Globus pallidus (tissue), 1 donor: ENCODE measurements around the gene CEP170B.
"Not testable (repeated sequence)": the region's sequence is repeated elsewhere in the genome, so short reads cannot be mapped to it uniquely, and the experiment has no call there.

ENCODE experiments used
- DNase-seq: peaks from one replicate; pipeline ENCODE4 v3.0.0-alpha.2; 2015; ENCODE audit warnings: low spot score

Gene CEP170B

DNA sequence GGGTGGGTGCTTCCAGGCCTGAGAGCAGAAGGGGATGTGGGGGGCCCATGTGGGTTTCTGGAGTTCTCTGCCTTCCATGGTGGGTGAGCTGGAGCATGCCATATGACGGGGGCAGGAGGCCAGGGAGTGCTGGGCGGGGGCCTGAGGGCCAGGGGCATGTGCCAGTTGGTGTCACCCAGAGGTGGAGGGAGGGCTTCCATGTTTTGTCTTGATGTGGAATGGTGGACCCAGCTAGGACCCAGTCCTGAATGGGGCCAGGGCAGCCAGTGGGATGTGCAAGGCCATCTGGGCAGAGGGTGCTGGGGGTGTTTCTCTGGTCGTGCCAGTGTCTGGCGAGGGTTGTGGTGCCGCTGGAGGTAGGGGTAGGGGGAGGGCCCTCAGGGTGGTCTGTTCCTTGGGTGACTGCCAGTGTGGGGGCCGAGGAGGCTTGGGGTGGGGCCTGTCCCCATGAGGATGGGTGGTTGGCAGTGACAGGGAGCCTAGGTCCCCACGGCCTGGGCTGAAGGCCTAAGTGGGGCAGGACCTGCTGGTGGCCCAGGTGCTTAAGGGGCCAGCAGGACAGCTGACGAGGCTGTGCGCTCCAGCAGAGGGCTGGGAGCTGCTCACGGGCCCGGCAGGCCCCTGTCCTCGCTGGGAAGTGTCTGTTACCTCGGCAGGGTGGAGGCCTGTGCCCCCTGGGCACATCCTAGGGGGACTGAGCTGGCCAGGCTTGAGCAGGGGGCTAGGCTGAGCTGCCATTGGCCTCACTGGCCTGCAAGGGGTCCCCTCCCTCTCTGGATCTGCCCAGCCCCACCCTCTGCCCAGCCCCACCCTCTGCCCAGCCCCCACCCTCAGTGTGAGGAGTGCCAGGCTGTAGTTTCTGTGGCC lies 26.8 kb downstream of the CEP170B start:
- no peak for DNase-seq

DNA sequence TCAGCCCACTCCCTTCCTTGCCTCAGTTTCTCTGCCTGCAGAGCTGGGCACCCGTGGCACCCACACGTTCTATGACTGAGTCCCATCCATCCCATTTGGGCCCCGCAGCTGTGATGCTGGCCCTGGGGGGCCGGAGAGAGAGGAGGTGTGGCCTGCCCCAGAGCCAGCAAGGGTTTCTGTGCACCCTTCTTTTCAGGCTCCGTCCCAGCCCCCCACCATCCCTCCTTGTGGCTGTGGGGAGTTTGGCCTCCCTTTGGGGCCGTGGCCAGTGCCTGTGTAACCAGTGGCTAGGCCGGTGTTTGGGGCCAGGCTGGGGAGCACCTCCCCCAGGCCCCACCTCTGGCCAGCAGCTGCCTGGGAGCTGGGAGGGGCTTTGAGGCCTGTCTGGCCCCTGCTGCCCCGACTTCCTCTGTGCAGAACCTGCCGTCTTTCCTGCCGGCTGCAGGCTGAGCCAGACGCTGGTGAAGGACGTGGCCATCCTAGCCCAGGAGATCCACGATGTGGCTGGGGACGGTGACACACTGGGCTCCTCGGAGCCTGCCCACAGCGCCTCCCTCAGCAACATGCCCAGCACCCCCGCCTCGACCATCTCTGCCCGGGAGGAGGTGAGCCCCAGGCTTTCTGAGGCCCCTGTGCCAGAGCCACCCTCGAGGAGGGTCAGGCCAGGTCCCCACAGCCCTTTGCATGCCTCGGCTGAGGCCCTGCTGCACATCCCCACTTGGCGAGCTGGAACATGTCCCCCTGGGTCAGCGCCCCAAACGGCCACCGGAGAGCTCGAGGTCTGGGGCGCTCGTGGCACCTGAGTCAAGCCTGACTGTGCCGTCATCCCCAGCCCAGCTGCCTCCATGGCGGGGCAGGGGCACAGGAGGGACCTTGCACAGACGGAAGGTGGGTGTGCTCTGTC lies 27.7 kb downstream of the CEP170B start:
- DNase-seq = no peak

DNA sequence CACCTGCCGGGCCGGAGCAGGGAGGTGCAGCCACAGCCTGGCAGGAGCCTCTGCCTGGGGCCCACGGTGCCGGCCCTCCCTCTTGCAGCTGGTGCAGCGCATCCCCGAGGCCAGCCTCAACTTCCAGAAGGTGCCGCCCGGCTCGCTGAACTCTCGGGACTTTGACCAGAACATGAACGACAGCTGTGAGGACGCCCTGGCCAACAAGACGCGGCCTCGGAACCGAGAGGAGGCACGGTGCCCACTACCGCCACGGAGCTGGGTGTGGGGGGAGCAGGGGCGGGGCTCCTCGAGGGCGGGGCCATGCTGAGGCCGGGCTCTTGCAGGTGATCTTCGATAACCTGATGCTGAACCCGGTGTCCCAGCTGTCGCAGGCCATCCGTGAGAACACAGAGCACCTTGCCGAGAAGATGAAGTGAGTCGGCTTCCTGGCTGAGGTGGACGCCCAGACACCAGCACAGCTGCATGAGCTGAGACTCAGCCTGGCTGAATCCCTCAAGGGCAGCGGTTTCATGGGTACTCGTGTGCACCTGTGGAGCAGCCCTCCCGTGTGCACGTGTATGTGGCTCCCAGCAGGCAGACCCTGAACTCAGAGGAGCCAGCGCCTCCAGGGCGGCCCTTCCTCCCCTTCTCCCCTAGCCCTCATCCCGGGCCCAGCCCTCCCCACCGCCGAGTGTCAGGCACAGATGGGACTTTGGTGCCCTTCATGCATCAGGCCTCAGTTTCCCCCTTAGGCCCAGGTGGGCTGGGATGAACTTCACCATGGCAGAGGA lies 28.6 kb downstream of the CEP170B start:
- DNase-seq = no peak

GRCh38 chr14:104894331-104895206 lies 29.5 kb downstream of the CEP170B start:
- no peak for DNase-seq

GRCh38 chr14:104895207-104895785 lies 30.2 kb downstream of the CEP170B start:
- DNase-seq = no peak

DNA sequence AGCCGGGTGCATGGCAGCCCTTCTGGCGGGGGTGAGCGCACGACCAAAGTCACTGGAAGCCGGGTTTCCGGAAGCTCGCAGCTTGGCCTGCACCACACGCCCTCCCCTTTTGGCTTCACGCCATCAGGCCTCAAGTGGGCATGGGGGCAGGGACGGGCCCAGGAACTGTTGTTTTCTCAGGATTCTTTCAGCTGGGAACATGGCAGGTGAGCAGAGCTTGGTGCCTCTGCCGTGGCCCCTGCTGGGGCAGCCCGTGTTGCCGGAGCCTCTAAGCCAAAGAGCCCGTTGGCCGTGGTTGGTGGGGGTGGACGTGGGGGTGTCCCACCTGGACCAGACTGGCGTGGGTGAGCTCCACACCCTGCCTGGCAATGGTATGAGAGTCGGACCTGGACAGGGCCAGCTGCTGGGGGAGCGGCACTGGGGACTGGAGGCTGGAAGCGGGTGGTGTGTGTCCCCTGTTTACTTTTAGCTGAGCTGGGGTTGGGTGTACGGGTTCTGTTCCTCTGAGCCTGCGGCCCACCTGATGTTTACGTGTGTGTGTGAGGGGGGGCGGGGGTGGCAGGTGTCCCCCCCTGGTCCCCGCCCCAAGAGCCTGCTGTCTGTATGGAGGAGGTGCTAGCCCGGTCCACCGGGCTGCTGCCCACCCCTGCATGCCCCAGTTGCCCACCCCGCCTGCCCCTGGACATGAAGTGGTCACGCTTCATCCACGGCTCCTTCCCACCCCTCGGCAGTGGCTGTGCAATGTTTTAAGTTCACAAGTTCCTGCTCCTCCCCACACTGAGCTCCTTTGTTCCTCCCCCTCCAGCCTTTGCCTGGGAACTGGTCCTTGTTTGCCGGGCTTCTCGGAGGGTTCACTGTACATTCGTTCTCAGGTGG lies 31.0 kb downstream of the CEP170B start:
- DNase-seq = no peak

DNA sequence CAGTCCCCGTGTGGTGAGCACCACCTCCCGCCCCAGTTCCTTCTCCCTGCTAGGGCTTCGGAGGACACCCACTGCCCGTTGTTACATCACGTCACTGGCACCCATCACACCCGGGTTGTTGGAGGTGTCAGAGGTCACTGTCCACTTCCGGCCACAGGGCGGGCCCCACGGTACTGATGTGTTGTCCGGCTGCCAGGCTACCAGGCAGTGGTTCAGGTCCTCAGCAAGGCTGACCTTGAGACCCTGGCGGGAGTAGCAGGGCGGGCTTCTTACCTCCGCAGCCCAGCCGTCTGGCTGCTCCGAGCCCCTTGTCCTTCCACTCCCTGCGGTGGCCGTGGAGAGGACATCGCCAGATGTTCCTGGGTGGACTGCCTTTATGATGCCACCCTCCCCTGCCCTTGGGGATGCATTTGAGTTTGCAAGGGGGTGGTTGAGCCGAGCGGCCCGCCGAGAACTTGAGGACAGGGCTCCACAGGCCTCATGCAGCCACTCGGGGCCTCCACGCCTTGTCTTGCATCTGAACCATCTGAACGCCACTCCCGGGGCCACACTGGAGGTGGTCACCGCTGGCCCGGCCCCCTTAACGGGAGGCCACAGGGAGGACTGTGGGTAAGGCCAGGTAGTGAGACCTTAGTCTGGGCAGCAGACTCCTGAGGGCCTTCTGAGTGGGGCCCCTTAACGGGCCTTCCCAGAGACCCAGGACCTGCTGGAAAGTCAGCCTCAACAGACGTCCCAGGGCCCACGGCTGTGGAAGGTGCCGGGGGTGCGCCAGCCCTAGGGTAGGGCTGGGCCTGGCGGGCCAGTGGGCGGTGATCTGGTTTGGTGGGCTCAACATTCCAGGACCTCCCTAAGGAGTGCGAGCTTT lies 32.5 kb downstream of the CEP170B start:
- no peak for DNase-seq

DNA sequence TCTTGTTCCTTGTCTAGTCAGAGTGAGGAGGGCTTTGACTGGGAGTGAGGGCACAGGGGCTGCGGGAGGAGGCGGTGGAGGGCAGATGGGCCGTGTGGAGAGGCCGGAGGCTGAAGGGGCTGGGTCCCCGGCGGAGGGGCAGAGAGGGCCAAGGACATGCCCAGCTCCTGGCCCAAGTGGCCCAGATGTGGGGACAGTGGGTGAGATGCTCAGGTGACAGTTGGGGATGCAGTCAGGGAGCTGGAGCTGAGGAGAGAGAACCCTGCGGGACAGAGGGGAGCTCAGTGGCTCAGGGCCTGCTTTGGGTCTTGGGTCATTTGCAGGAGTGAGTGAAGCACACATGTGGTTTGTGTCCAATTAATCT lies 33.1 kb downstream of the CEP170B start:
- no peak for DNase-seq

DNA sequence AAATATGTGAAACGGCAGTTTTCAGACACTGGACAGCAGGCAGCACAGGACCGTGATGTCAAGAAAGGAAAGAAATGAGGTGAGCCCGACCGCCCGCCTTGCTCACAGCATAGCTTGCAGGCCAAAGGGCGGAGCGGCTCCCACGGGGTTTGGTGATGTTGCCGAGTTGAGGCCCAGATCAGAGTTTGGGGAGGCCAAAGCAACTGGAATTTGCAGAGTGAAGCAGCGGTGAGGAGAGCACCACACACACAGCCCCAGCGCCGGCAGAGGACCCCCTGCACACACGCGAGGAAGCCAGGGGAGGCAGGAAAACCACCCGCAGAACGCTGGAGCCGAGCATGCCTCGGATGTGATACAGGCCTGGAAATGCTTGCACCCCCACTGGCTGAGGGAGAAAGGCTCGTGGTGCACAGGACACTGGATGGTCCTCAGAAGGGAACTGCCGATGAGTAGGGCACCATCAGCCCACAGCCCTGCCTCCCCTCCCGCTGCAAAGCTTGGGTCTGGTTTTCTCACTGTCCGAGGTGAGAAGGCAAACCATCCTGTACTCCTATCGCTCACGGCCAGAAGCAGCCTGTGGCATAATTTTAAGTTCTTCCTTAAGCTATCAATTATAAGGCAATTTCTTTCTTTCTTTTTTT lies 33.9 kb downstream of the CEP170B start:
- no peak for DNase-seq

DNA sequence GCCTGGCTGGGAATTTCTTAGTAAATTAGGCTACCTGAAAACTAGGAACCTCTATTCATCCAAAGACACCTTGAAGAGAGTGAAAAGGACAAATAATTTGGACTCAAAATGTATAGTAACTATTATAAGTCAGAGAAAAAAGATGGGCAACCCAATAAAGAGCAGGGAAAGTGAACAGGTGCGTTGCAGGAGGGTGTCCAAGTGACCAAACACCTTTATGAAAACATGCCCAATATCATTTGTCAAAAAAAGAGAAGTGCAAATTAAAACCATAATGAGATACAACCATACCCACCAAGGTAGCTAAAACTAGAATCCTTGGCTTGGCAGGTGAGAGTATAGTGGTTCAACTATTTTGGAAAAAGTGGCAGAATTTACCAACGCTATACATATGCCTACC lies 34.7 kb downstream of the CEP170B start:
- DNase-seq = no peak

- no peak for DNase-seq
Observed at GRCh38 chr14:104900639-104901512, 35.8 kb downstream of the CEP170B start.

GRCh38 chr14:104903990-104904389 lies 38.9 kb downstream of the CEP170B start:
- DNase-seq = no peak

- not testable (repeated sequence) for DNase-seq
Observed at GRCh38 chr14:104904650-104905578, 39.8 kb downstream of the CEP170B start.

- DNase-seq = not testable (repeated sequence)
Observed at GRCh38 chr14:104905579-104905933, 40.5 kb downstream of the CEP170B start.

DNA sequence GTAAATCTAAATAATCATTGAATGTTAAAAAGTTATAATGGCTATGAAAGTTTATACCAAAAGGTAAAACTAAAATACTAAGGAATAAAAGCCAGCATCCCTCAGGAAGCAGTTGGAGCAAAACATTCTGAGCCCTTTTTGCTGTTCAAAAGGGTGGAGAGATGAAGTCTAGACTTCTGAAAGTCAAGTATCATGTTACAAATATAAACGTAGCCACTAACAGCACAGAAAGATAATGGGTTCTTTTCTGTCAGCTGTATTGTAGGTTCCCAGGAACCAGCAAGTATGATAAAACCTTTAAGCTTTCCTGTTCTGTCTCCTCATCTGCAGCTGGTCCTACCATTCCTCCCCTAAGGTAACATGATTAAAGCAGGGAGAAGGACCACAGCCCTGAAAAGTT lies 43.2 kb downstream of the CEP170B start:
- DNase-seq = no peak

GRCh38 chr14:104912053-104912452 lies 47.0 kb downstream of the CEP170B start:
- no peak for DNase-seq
